MCF 10A (cell line): ENCODE results near the gene TUB. TPM values are rescaled to one million over a fixed set of nuclear protein-coding genes. Genes with fewer than 3 reads are reported as not detected.
A peak's percentile ranks its signal among the peaks of the same experiment; 100 is the strongest.

Experiments used
- BruUV-seq: library from RNA; stranded (reverse); fragments of 400-500 nt; replicated peaks from 2 replicates; lab custom pipeline; 2021; lab: Mats Ljungman, UMichigan
- CTCF ChIA-PET: fragments of 300-600 bp; sonication (Branson Sonifier 250); formaldehyde crosslinking; extraction: SDS; loops from one replicate; lab custom pipeline; 2021; ENCODE audit warnings: antibody characterized with exemption, inconsistent platforms; lab: Yijun Ruan, JAX
- POLR2A ChIA-PET: fragments of 300-600, 350-650 bp; sonication (Branson Sonifier 250); formaldehyde crosslinking; extraction: SDS; loops from one replicate; lab custom pipeline; 2020; ENCODE audit warnings: antibody characterized with exemption, inconsistent platforms; lab: Yijun Ruan, JAX
- DNase-seq: peaks from one replicate; pipeline ENCODE4 v3.0.0-alpha.2; 2018; ENCODE audit not compliant: unreplicated experiment
- H3K27ac Mint-ChIP-seq: one replicate; pipeline ENCODE4 v1.8.0; 2022; ENCODE audit warnings: mild to moderate bottlenecking, low read depth, mixed read lengths; ENCODE audit not compliant: unreplicated experiment
- H3K27me3 Mint-ChIP-seq: one replicate; pipeline ENCODE4 v1.8.0; 2022; ENCODE audit warnings: mixed read lengths; ENCODE audit not compliant: insufficient read depth, unreplicated experiment
- H3K36me3 Mint-ChIP-seq: one replicate; pipeline ENCODE4 v1.8.0; 2022; ENCODE audit warnings: mild to moderate bottlenecking, moderate library complexity, mixed read lengths; ENCODE audit not compliant: insufficient read depth, unreplicated experiment
- H3K4me1 Mint-ChIP-seq: one replicate; pipeline ENCODE4 v1.8.0; 2022; ENCODE audit warnings: mixed read lengths; ENCODE audit not compliant: insufficient read depth, unreplicated experiment
- H3K4me3 Mint-ChIP-seq: one replicate; pipeline ENCODE4 v1.8.0; 2022; ENCODE audit warnings: mild to moderate bottlenecking, moderate library complexity, mixed read lengths; ENCODE audit not compliant: unreplicated experiment
- H3K9me3 Mint-ChIP-seq: one replicate; pipeline ENCODE4 v1.8.0; 2022; ENCODE audit warnings: mixed read lengths; ENCODE audit not compliant: unreplicated experiment
- intact Hi-C: fragments of 100-400 bp; cut with micrococcal nuclease; formaldehyde crosslinking; loops from 2 replicates; pipeline ENCODE4 v1.14.1; 2022
- total RNA-seq: library from RNA; stranded (reverse); gene quantifications from 2 replicates; pipeline ENCODE4 v1.2.3, GENCODE V29; 2022
- TF ChIP-seq, protein P1 (sequence below): fragments of 200-600 bp; IDR thresholded peaks from one replicate; pipeline ENCODE4 v1.8.0; 2022; ENCODE audit warnings: antibody characterized with exemption, mild to moderate bottlenecking; ENCODE audit not compliant: unreplicated experiment

Gene TUB
- total RNA-seq, 1 experiment from 2014 or later, result 1.4 TPM

- no TSS peak for BruUV-seq
- no peak overlapping the region for H3K27ac Mint-ChIP-seq
- CTCF ChIA-PET, result interaction anchor here (0.5 to 21.2 kb wide), 31 partner anchors 8 to 1323 kb away, joined by 3 to 786 read pairs (median 6); partner anchors contain the start of gene EIF3F
- H3K4me3 Mint-ChIP-seq, result no peak overlapping the region
- intact Hi-C loops, result loop anchor here (5.0 kb wide), 1 partner anchor 993 kb away; no protein-coding TSS in a partner anchor
- POLR2A ChIA-PET, result interaction anchor here (0.7 to 1.6 kb wide), 2 partner anchors 10 to 21 kb away, joined by 3 read pairs; partner anchors contain the start of gene TUB
- no peaks in the 10 kb centered on the region for H3K9me3 Mint-ChIP-seq
- H3K4me1 Mint-ChIP-seq, result no peaks in the 10 kb centered on the region
- TF ChIP-seq, protein P1, sequence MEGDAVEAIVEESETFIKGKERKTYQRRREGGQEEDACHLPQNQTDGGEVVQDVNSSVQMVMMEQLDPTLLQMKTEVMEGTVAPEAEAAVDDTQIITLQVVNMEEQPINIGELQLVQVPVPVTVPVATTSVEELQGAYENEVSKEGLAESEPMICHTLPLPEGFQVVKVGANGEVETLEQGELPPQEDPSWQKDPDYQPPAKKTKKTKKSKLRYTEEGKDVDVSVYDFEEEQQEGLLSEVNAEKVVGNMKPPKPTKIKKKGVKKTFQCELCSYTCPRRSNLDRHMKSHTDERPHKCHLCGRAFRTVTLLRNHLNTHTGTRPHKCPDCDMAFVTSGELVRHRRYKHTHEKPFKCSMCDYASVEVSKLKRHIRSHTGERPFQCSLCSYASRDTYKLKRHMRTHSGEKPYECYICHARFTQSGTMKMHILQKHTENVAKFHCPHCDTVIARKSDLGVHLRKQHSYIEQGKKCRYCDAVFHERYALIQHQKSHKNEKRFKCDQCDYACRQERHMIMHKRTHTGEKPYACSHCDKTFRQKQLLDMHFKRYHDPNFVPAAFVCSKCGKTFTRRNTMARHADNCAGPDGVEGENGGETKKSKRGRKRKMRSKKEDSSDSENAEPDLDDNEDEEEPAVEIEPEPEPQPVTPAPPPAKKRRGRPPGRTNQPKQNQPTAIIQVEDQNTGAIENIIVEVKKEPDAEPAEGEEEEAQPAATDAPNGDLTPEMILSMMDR, result peak; percentile 60
- no peaks in the 10 kb centered on the region for H3K36me3 Mint-ChIP-seq
- peak; percentile 34 for DNase-seq
- H3K27me3 Mint-ChIP-seq, result peaks cover 4% of the 10 kb centered on the region
These were observed 9.7 kb downstream of the TUB start for GRCh38 chr11:8090756-8091155.

DNA sequence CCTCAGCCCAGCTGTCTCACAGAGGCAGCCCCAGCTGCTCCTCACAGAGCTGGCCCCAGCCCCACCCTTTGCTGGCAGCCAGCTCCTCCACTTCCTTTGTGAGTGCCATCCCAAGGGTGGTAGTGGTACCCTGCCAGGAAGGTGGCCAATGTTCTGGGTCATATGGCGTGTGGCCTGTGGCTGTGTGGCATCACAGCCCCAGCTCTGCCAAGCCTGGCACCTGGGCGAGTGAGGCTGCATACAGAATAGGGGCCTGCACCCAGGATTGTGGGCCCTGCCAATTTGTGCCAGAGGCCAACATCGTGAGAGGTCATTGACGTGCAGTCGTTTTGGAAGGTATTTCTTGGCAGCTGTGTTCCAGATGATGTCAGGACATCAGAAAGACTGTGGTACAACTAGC, 10.7 kb downstream of the TUB start:
- Mint-ChIP-seq H3K36me3 (no peaks in the 10 kb centered on the region), H3K4me3 (no peak overlapping the region), H3K27me3 (no peaks in the 10 kb centered on the region), H3K27ac (no peak overlapping the region), H3K9me3 (no peaks in the 10 kb centered on the region), H3K4me1 (no peaks in the 10 kb centered on the region)
- BruUV-seq, result no TSS peak
- DNase-seq, result no peak
- intact Hi-C loops, result loop anchor here (1.0 to 5.0 kb wide), 3 partner anchors 58 to 994 kb away; no protein-coding TSS in a partner anchor
- TF ChIP-seq, protein P1, result no peak
- ChIA-PET POLR2A (interaction anchor here (2.4 kb wide), 1 partner anchor 58 kb away, joined by 9 read pairs; no protein-coding TSS in a partner anchor), CTCF (interaction anchor here (0.6 to 21.2 kb wide), 28 partner anchors 8 to 1693 kb away, joined by 3 to 786 read pairs (median 6); partner anchors contain the start of genes EIF3F and OR5P2)

- POLR2A ChIA-PET, result interaction anchor here (0.8 to 2.4 kb wide), 3 partner anchors 59 to 86 kb away, joined by 3 to 9 read pairs (median 4); no protein-coding TSS in a partner anchor
- intact Hi-C loops, result loop anchor here (1.0 to 5.0 kb wide), 3 partner anchors 60 to 996 kb away; no protein-coding TSS in a partner anchor
- DNase-seq, result peak; percentile 76
- TF ChIP-seq, protein P1, result peak; percentile 50
- no peaks in the 10 kb centered on the region for H3K9me3 Mint-ChIP-seq
- H3K27me3 Mint-ChIP-seq, result no peaks in the 10 kb centered on the region
- CTCF ChIA-PET, result interaction anchor here (0.6 to 21.2 kb wide), 29 partner anchors 10 to 1846 kb away, joined by 3 to 786 read pairs (median 5); no protein-coding TSS in a partner anchor
- no peaks in the 10 kb centered on the region for H3K4me1 Mint-ChIP-seq
- no peak overlapping the region for H3K27ac Mint-ChIP-seq
- no peak overlapping the region for H3K4me3 Mint-ChIP-seq
- no TSS peak for BruUV-seq
- H3K36me3 Mint-ChIP-seq, result peaks cover 5% of the 10 kb centered on the region
These were observed 11.8 kb downstream of the TUB start for GRCh38 chr11:8092587-8093424.
